ENCODE measurements around the gene SDHB. TPM values are rescaled to one million over a fixed set of nuclear protein-coding genes. Genes with fewer than 3 reads are reported as not detected.

SDHB gene
- polyA plus RNA-seq, 1 experiment: 232 TPM

DNA sequence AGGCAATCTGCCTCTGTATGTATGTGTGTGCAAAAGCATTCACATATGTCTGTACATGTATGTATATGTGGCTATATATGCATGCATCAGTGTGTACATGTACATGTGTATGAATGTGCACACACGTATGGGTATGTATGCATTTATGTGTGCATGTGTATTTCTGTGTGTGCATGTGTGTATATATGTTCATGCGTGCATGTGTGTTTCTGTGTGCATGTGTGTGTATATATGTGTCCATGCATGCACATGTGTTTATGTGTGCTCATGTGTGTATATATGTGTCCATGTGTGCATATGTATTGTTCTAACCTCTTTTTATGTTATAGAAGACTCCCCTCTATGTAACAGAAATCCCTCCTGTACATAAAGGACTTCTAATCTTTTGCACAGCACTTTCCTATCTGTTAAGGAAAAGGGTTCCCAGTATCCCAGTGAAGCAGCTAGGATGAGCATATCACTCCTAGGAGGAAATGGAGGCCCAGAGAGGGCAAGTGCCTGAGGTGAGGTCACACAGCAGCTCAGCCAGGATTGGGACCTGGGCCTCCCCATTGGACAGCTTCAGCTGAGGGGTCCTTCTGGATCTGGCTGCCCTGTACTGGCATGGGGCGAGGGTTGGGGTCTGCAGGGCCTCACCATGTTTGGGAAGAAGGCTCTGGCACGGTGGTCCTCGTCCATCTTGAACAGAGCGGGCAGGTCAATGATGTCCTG is 15.8 kb upstream of the SDHB start:
- no peak for TF ChIP-seq CTCF (IDR thresholded peaks at IDR 0.05; ENCODE audit: low read depth, low read length)
- Histone ChIP-seq H3K4me3 (ENCODE audit: low read depth, low read length) (no peak overlapping the region), H3K27ac (ENCODE audit: low read depth, low read length) (no peak overlapping the region), H3K9me3 (ENCODE audit: control insufficient read depth, insufficient read depth, low read length) (peaks cover 8% of the 10 kb centered on the region; the same call in 1 of the 2 replicates), H3K27me3 (ENCODE audit: control insufficient read depth, insufficient read depth, low read length) (peaks cover 20% of the 10 kb centered on the region)
- DNase-seq (ENCODE audit: low read depth, low spot score): no peak
- CTCF ChIA-PET: no interaction called here
- POLR2A ChIA-PET: no interaction called here

GRCh38 chr1:17068789-17069188 is 15.0 kb upstream of the SDHB start:
- Histone ChIP-seq H3K9me3 (ENCODE audit: control insufficient read depth, insufficient read depth, low read length) (peaks cover 8% of the 10 kb centered on the region; the same call in 1 of the 2 replicates), H3K4me3 (ENCODE audit: low read depth, low read length) (no peak overlapping the region), H3K27me3 (ENCODE audit: control insufficient read depth, insufficient read depth, low read length) (peaks cover 16% of the 10 kb centered on the region), H3K27ac (ENCODE audit: low read depth, low read length) (no peak overlapping the region)
- POLR2A ChIA-PET: no interaction called here
- TF ChIP-seq CTCF (IDR thresholded peaks at IDR 0.05; ENCODE audit: low read depth, low read length): no peak
- no peak for DNase-seq (ENCODE audit: low read depth, low spot score)
- CTCF ChIA-PET: no interaction called here

- ChIA-PET CTCF (no interaction called here), POLR2A (no interaction called here)
- H3K4me3 ChIP-seq (ENCODE audit: low read depth, low read length): no peak overlapping the region
- peaks cover 16% of the 10 kb centered on the region for H3K27me3 ChIP-seq (ENCODE audit: control insufficient read depth, insufficient read depth, low read length)
- no peak for DNase-seq (ENCODE audit: low read depth, low spot score)
- no peak overlapping the region for H3K27ac ChIP-seq (ENCODE audit: low read depth, low read length)
- TF ChIP-seq CTCF (IDR thresholded peaks at IDR 0.05; ENCODE audit: low read depth, low read length): no peak
- peaks cover 8% of the 10 kb centered on the region; the same call in 1 of the 2 replicates for H3K9me3 ChIP-seq (ENCODE audit: control insufficient read depth, insufficient read depth, low read length)
Observed at GRCh38 chr1:17067465-17068240, 13.8 kb upstream of the SDHB start.

GRCh38 chr1:17067069-17067426 is 13.2 kb upstream of the SDHB start:
- no peak for DNase-seq (ENCODE audit: low read depth, low spot score)
- ChIA-PET CTCF (interaction anchor here (1.4 kb wide), 1 partner anchor 8 kb away, joined by 3 read pairs; no protein-coding TSS in a partner anchor), POLR2A (no interaction called here)
- peaks cover 16% of the 10 kb centered on the region for H3K27me3 ChIP-seq (ENCODE audit: control insufficient read depth, insufficient read depth, low read length)
- no peak overlapping the region for H3K4me3 ChIP-seq (ENCODE audit: low read depth, low read length)
- no peak overlapping the region for H3K27ac ChIP-seq (ENCODE audit: low read depth, low read length)
- TF ChIP-seq CTCF (IDR thresholded peaks at IDR 0.05; ENCODE audit: low read depth, low read length): no peak
- peaks cover 8% of the 10 kb centered on the region; the same call in 1 of the 2 replicates for H3K9me3 ChIP-seq (ENCODE audit: control insufficient read depth, insufficient read depth, low read length)

Measured in AG04450 (cell line).